ENCODE measurements around the gene DTNA.

DTNA gene

DNA sequence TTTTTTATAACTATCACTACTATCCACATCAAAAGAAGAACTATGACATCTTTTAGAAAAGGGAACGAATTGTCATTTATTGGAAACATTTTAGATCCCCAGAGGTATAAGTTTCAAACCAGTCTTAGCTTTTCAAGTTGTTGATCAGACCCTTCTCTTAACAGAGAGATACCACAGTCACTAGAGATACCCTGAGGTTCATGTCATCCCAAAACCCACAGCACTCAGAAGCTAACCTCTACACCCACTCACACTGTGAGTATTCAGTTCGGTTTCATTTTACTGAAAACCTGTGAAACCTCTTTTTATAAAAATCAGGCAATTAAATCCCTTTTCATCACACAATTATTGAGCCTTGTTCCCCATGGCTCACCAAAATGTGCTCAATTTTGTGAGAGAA is 156.2 kb downstream of the DTNA start:
- Histone ChIP-seq H3K4me2 (no peak overlapping the region), H3K36me3 (ENCODE audit: insufficient read depth) (no peaks in the 10 kb centered on the region), H3K27me3 (ENCODE audit: insufficient read depth, low read depth) (no peaks in the 10 kb centered on the region), H2AFZ (ENCODE audit: low read depth) (no peak overlapping the region), H3K4me1 (ENCODE audit: low read depth, poor library complexity, severe bottlenecking) (peaks cover 7% of the 10 kb centered on the region), H3K27ac (no peak overlapping the region), H3K4me3 (IDR thresholded peaks at IDR 0.05; ENCODE audit: insufficient read depth, low read depth, low read length) (no peak overlapping the region), H3K9ac (no peak overlapping the region), H3K79me2 (ENCODE audit: insufficient read depth, low read depth) (no peaks in the 10 kb centered on the region), H4K20me1 (ENCODE audit: insufficient read depth) (no peaks in the 10 kb centered on the region)
- TF ChIP-seq, protein P1, sequence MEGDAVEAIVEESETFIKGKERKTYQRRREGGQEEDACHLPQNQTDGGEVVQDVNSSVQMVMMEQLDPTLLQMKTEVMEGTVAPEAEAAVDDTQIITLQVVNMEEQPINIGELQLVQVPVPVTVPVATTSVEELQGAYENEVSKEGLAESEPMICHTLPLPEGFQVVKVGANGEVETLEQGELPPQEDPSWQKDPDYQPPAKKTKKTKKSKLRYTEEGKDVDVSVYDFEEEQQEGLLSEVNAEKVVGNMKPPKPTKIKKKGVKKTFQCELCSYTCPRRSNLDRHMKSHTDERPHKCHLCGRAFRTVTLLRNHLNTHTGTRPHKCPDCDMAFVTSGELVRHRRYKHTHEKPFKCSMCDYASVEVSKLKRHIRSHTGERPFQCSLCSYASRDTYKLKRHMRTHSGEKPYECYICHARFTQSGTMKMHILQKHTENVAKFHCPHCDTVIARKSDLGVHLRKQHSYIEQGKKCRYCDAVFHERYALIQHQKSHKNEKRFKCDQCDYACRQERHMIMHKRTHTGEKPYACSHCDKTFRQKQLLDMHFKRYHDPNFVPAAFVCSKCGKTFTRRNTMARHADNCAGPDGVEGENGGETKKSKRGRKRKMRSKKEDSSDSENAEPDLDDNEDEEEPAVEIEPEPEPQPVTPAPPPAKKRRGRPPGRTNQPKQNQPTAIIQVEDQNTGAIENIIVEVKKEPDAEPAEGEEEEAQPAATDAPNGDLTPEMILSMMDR (conservative IDR thresholded peaks at IDR 0.05; ENCODE audit: low read depth, low read length): no peak

GRCh38 chr18:34866739-34867138 is 156.6 kb downstream of the DTNA start:
- no peaks in the 10 kb centered on the region for H3K27me3 ChIP-seq (ENCODE audit: insufficient read depth, low read depth)
- H3K4me2 ChIP-seq: no peak overlapping the region
- peaks cover 10% of the 10 kb centered on the region for H3K4me1 ChIP-seq (ENCODE audit: low read depth, poor library complexity, severe bottlenecking)
- no peaks in the 10 kb centered on the region for H4K20me1 ChIP-seq (ENCODE audit: insufficient read depth)
- no peak overlapping the region for H3K9ac ChIP-seq
- no peak overlapping the region for H3K4me3 ChIP-seq (IDR thresholded peaks at IDR 0.05; ENCODE audit: insufficient read depth, low read depth, low read length)
- no peaks in the 10 kb centered on the region for H3K36me3 ChIP-seq (ENCODE audit: insufficient read depth)
- H2AFZ ChIP-seq (ENCODE audit: low read depth): no peak overlapping the region
- TF ChIP-seq, protein P1 (conservative IDR thresholded peaks at IDR 0.05; ENCODE audit: low read depth, low read length): peak; percentile 33; the same call in 1 of the 2 replicates
- H3K79me2 ChIP-seq (ENCODE audit: insufficient read depth, low read depth): no peaks in the 10 kb centered on the region
- H3K27ac ChIP-seq: no peak overlapping the region

- Histone ChIP-seq H3K79me2 (ENCODE audit: insufficient read depth, low read depth) (no peaks in the 10 kb centered on the region), H2AFZ (ENCODE audit: low read depth) (no peak overlapping the region), H3K4me1 (ENCODE audit: low read depth, poor library complexity, severe bottlenecking) (peaks cover 10% of the 10 kb centered on the region), H3K27ac (no peak overlapping the region), H3K4me2 (no peak overlapping the region), H4K20me1 (ENCODE audit: insufficient read depth) (no peaks in the 10 kb centered on the region), H3K36me3 (ENCODE audit: insufficient read depth) (no peaks in the 10 kb centered on the region), H3K9ac (no peak overlapping the region), H3K27me3 (ENCODE audit: insufficient read depth, low read depth) (no peaks in the 10 kb centered on the region), H3K4me3 (IDR thresholded peaks at IDR 0.05; ENCODE audit: insufficient read depth, low read depth, low read length) (no peak overlapping the region)
- TF ChIP-seq, protein P1 (conservative IDR thresholded peaks at IDR 0.05; ENCODE audit: low read depth, low read length): peak; percentile 47
These were observed 157.4 kb downstream of the DTNA start for GRCh38 chr18:34867520-34867919.

- Histone ChIP-seq H2AFZ (ENCODE audit: low read depth) (no peak overlapping the region), H3K4me3 (IDR thresholded peaks at IDR 0.05; ENCODE audit: insufficient read depth, low read depth, low read length) (no peak overlapping the region), H3K9ac (no peak overlapping the region), H3K36me3 (ENCODE audit: insufficient read depth) (no peaks in the 10 kb centered on the region), H3K79me2 (ENCODE audit: insufficient read depth, low read depth) (no peaks in the 10 kb centered on the region), H3K4me1 (ENCODE audit: low read depth, poor library complexity, severe bottlenecking) (peaks cover 10% of the 10 kb centered on the region), H3K27me3 (ENCODE audit: insufficient read depth, low read depth) (no peaks in the 10 kb centered on the region), H3K4me2 (no peak overlapping the region), H3K27ac (no peak overlapping the region), H4K20me1 (ENCODE audit: insufficient read depth) (no peaks in the 10 kb centered on the region)
- TF ChIP-seq, protein P1 (conservative IDR thresholded peaks at IDR 0.05; ENCODE audit: low read depth, low read length): no peak
These were observed 160.6 kb downstream of the DTNA start for GRCh38 chr18:34870555-34871310.

Data from KMS-11 (cell line).